Lung (tissue), 12 donors: ENCODE data around the gene TBCEL. TPM values are rescaled to one million over a fixed set of nuclear protein-coding genes. Genes with fewer than 3 reads are reported as not detected.

ENCODE experiments used
- ATAC-seq: fragments of 200-7000 bp; cut with Tn5 transposase; one replicate; pipeline ENCODE4 v1.9.1; 2020; ENCODE audit warnings: moderate number of reproducible peaks; ENCODE audit not compliant: insufficient read depth, low FRiP score
- DNase-seq, 3 donors: peaks; one replicate each; pipeline ENCODE4 v3.0.0-alpha.2; 2013 to 2017
- H3K27ac ChIP-seq, 2 donors: one replicate each; pipeline ENCODE4 v1.5.1; 2013; ENCODE audit warnings: mild to moderate bottlenecking in 2 of 2, moderate library complexity in 2 of 2, control low read depth in 1 of 2, inconsistent platforms in 1 of 2, low read depth in 1 of 2, low read length in 1 of 2
- H3K27me3 ChIP-seq, 3 donors: one replicate each; pipeline ENCODE4 v1.5.1; 2013; ENCODE audit warnings: low read length in 2 of 3; ENCODE audit not compliant: control insufficient read depth in 3 of 3, insufficient read depth in 3 of 3
- H3K36me3 ChIP-seq, 4 donors: one replicate each; pipeline ENCODE4 v1.5.1; 2013; ENCODE audit warnings: low read length in 4 of 4, mild to moderate bottlenecking in 1 of 4, moderate library complexity in 1 of 4; ENCODE audit not compliant: control insufficient read depth in 4 of 4, insufficient read depth in 4 of 4
- H3K4me1 ChIP-seq, 5 donors: one replicate each; pipeline ENCODE4 v1.5.1; 2013; ENCODE audit warnings: low read length in 5 of 5, mild to moderate bottlenecking in 2 of 5, moderate library complexity in 1 of 5; ENCODE audit not compliant: control insufficient read depth in 5 of 5, insufficient read depth in 5 of 5
- H3K4me3 ChIP-seq: one replicate; pipeline ENCODE4 v1.5.1; 2013; ENCODE audit warnings: mild to moderate bottlenecking, control low read depth, moderate library complexity
- H3K9ac ChIP-seq, 2 donors: one replicate each; pipeline ENCODE4 v1.5.1; 2013; ENCODE audit warnings: low read length in 2 of 2, control low read depth in 1 of 2; ENCODE audit not compliant: insufficient read depth in 1 of 2
- H3K9me3 ChIP-seq, 4 donors: one replicate each; pipeline ENCODE4 v1.5.1; 2013; ENCODE audit warnings: low read length in 3 of 4, mild to moderate bottlenecking in 1 of 4, moderate library complexity in 1 of 4; ENCODE audit not compliant: control insufficient read depth in 4 of 4, insufficient read depth in 3 of 4
- CTCF ChIP-seq: IDR thresholded peaks from 2 replicates; pipeline ENCODE4 v1.5.1; 2012; ENCODE audit warnings: mild to moderate bottlenecking; ENCODE audit errors: control extremely low read depth, extremely low read depth
- WGBS, 2 donors: extraction: QIAGEN DNeasy Blood & Tissue Kit; methylation state at CpG; one replicate each; pipeline ENCODE4 v1.1.7; 2013; 5-methylcytosine and 5-hydroxymethylcytosine counted together
- polyA plus RNA-seq, 2 donors: library from polyadenylated mRNA; stranded (reverse); fragments of 200-250 nt; gene quantifications; one replicate each; pipeline ENCODE4 v1.2.1, GENCODE V29; 2013
- total RNA-seq, 2 donors: library from RNA; depleted of rRNA in 1 of 2; stranded (reverse); fragments of >200 nt in 1 of 2; gene quantifications; one replicate each; pipeline ENCODE4 v1.2.1, GENCODE V29; 2014 to 2021
- donor health status: control.
- donor health status: control.
- donor health status: Bipolar disorder and iron deficiency.
- donor health status: healthy.
- donor health status: DM: yes; HTN: yes; CAD: no.

TBCEL gene
- total and polyA plus RNA-seq, 4 donors, result 5.0 to 73.2 (median 17.5) TPM

- Histone ChIP-seq H3K4me1 (peaks cover 0 to 17% (median 4%) of the 10 kb centered on the region in 5 donors), H3K27me3 (no peaks in the 10 kb centered on the region), H3K27ac (no peak overlapping the region), H3K9ac (no peak overlapping the region), H3K4me3 (no peak overlapping the region), H3K36me3 (peaks cover 3 to 14% (median 6%) of the 10 kb centered on the region in 4 donors), H3K9me3 (no peaks in the 10 kb centered on the region)
- 45 to 56% methylated on average over 2 of the region's 2 CpGs for WGBS, 2 donors
- no peak for DNase-seq
- ATAC-seq, result no peak
- TF ChIP-seq CTCF, result no peak
Measured at GRCh38 chr11:121070951-121071845, 47.3 kb downstream of the TBCEL start.

- no peak overlapping the region for H3K4me3 ChIP-seq
- H3K4me1 ChIP-seq, result peaks cover 0 to 17% (median 4%) of the 10 kb centered on the region in 5 donors
- TF ChIP-seq CTCF, result no peak
- DNase-seq, result peak in 2 of 3 donors; percentile 13 to 18
- no peak for ATAC-seq
- no peaks in the 10 kb centered on the region for H3K9me3 ChIP-seq
- 57 to 81% methylated on average over 5 of the region's 5 CpGs for WGBS, 2 donors
- no peak overlapping the region for H3K9ac ChIP-seq
- no peaks in the 10 kb centered on the region for H3K27me3 ChIP-seq
- peaks cover 3 to 14% (median 6%) of the 10 kb centered on the region in 4 donors for H3K36me3 ChIP-seq
- H3K27ac ChIP-seq, result peak overlapping the region in 1 of 2 donors; percentile 62
Measured at GRCh38 chr11:121071846-121072450, 48.0 kb downstream of the TBCEL start.

GRCh38 chr11:121081321-121081720, 57.4 kb downstream of the TBCEL start:
- ATAC-seq (no peak), DNase-seq (no peak)
- H3K4me1 ChIP-seq, result no peaks in the 10 kb centered on the region
- H3K9me3 ChIP-seq, result no peaks in the 10 kb centered on the region
- no peak overlapping the region for H3K4me3 ChIP-seq
- H3K27me3 ChIP-seq, result no peaks in the 10 kb centered on the region
- WGBS, 2 donors, result 98 to 99% methylated on average over 3 of the region's 3 CpGs
- H3K9ac ChIP-seq, result no peak overlapping the region
- H3K27ac ChIP-seq, result no peak overlapping the region
- peaks cover 3 to 10% (median 9%) of the 10 kb centered on the region in 4 donors for H3K36me3 ChIP-seq
- no peak for TF ChIP-seq CTCF
